PFSK-1 (cell line): ENCODE measurements around the gene GMPPA.

ENCODE experiments used
- FOXP2 ChIP-seq: optimal IDR thresholded peaks from 2 replicates; pipeline ENCODE3; 2011; ENCODE audit warnings: borderline replicate concordance, control low read depth, inconsistent platforms; ENCODE audit not compliant: insufficient read depth; ENCODE audit errors: extremely low read length, extremely low read depth
- POLR2AphosphoS5 ChIP-seq: IDR thresholded peaks from 2 replicates; pipeline ENCODE4 v1.6.1; 2012; ENCODE audit warnings: low read depth, mild to moderate bottlenecking, control low read depth, low read length, moderate library complexity
- REST ChIP-seq, 2 experiments: IDR thresholded peaks; 2 replicates each; pipeline versions ENCODE4 v1.6.1 to v1.8.0; 2011 to 2012; ENCODE audit warnings: low read depth in 2 of 2, low read length in 2 of 2, control low read depth in 1 of 2, inconsistent platforms in 1 of 2, mild to moderate bottlenecking in 1 of 2, moderate library complexity in 1 of 2; ENCODE audit not compliant: insufficient read depth in 1 of 2
- SIN3A ChIP-seq: IDR thresholded peaks from 2 replicates; pipeline ENCODE4 v1.6.1; 2012; ENCODE audit warnings: mild to moderate bottlenecking, low read length, moderate library complexity, borderline replicate concordance; ENCODE audit not compliant: insufficient read depth
- TAF1 ChIP-seq: IDR thresholded peaks from 2 replicates; pipeline ENCODE4 v1.6.1; 2012; ENCODE audit warnings: low read length, control low read depth, borderline replicate concordance; ENCODE audit not compliant: insufficient read depth

The GMPPA gene

GRCh38 chr2:219552382-219553167 is 53.9 kb downstream of the GMPPA start:
- TF ChIP-seq POLR2AphosphoS5 (no peak; the same call in 1 of the 2 replicates), FOXP2 (peak; percentile 6)

- TF ChIP-seq SIN3A (no peak), POLR2AphosphoS5 (no peak), FOXP2 (no peak), REST (IDR thresholded peaks at IDR 0.05; ENCODE audit: insufficient read depth in 1 of 2, low read depth in 2 of 2, low read length in 2 of 2) (no peak), TAF1 (no peak)
Observed at GRCh38 chr2:219553168-219553417, 54.4 kb downstream of the GMPPA start.

- no peak for TF ChIP-seq SIN3A
- no peak for TF ChIP-seq TAF1
Observed at GRCh38 chr2:219553463-219553963, 54.8 kb downstream of the GMPPA start.

- TF ChIP-seq FOXP2, result no peak
Observed at GRCh38 chr2:219554350-219554749, 55.7 kb downstream of the GMPPA start.

- TF ChIP-seq FOXP2, result no peak
- no peak for TF ChIP-seq REST (IDR thresholded peaks at IDR 0.05; ENCODE audit: insufficient read depth in 1 of 2, low read depth in 2 of 2, low read length in 2 of 2)
- TF ChIP-seq TAF1, result no peak
- TF ChIP-seq POLR2AphosphoS5, result no peak
Observed at GRCh38 chr2:219555956-219556355, 57.3 kb downstream of the GMPPA start.

GRCh38 chr2:219556413-219556812 is 57.7 kb downstream of the GMPPA start:
- TF ChIP-seq SIN3A (no peak), FOXP2 (no peak), TAF1 (no peak), REST (IDR thresholded peaks at IDR 0.05; ENCODE audit: insufficient read depth in 1 of 2, low read depth in 2 of 2, low read length in 2 of 2) (no peak), POLR2AphosphoS5 (no peak)
